ENCODE measurements around the gene ATP6V0A1.
A peak's percentile ranks its signal among the peaks of the same experiment; 100 is the strongest.
"Not testable (repeated sequence)": the region's sequence is repeated elsewhere in the genome, so short reads cannot be mapped to it uniquely, and the experiment has no call there.

Gene ATP6V0A1

DNA sequence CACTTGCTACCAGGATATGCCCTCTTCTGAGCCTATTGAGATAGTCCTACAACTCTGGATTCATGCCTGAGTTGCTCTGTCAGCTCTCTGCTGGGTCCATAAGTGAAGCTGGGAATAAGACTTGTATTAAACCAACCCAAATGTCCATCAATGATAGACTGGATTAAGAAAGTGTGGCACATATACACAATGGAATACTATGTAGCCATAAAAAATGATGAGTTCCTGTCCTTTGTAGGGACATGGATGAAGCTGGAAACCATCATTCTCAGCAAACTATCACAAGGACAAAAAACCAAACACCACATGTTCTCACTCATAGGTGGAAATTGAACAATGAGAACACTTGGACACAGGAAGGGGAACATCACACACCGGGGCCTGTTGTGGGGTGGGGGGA is 19.1 kb downstream of the ATP6V0A1 start:
- not testable (repeated sequence) for DNase-seq

- no peak for DNase-seq
Observed at GRCh38 chr17:42484304-42484703, 25.6 kb downstream of the ATP6V0A1 start.

DNA sequence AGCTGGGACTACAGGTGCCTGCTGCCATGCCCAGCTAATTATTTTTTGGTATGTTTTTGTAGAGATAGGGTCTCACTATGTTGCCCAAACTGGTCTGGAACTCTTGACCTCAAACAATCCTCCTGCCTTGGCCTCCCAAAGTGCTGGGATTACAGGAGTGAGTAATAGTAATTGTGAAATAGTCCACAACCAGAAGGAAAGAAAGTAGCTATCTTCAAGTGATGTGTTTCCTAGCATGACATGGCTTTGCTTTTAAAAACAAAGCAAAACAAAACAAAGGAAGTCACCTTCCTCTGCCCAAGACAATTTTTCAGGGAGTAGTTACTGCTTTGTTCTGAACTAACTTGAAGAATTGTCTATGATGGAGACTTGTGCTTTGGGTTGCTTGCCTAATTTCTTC is 27.0 kb downstream of the ATP6V0A1 start:
- no peak for DNase-seq

GRCh38 chr17:42488032-42488431 is 29.4 kb downstream of the ATP6V0A1 start:
- no peak for DNase-seq

DNA sequence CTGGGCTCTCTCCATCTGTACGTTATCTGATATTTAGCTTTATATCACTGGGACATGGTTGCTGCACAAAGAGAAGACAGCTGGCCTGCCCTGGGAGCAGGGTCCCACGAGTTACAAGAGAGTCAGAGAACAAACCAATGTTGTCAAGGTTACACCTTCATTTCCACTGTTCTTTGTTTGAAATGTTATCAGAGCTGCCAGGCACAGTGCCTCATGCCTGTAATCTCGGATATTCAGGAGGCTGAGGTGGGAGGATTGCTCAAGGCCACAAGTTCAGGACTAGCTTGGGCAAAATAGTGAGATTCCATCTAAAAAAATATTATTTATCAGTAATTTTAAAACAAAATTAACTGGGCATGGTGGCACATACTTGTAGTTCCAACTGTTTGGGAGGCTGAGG is 34.6 kb downstream of the ATP6V0A1 start:
- no peak for DNase-seq

DNA sequence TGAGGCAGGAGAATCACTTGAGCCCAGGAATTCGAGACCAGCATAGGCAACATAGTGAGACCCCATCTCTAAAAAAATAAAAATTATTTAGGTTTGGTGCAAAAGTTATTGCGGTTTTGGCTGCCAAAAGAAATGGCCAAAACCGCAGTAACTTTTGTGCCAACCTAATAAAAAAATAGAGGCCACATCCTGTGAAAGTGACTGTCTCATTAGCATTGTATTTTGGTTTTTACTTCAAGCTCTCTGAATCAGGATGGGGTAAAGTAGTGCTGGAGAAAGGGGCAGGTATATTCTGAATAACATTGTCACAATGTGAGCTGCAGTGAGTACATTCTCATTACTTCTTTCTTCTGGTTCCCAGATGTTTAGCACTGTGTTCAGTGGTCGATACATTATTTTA is 36.0 kb downstream of the ATP6V0A1 start:
- DNase-seq = no peak

- no peak for DNase-seq
Observed at GRCh38 chr17:42498828-42499227, 40.1 kb downstream of the ATP6V0A1 start.

GRCh38 chr17:42502091-42502490 is 43.4 kb downstream of the ATP6V0A1 start:
- DNase-seq = no peak

GRCh38 chr17:42502926-42503325 is 44.2 kb downstream of the ATP6V0A1 start:
- no peak for DNase-seq

DNA sequence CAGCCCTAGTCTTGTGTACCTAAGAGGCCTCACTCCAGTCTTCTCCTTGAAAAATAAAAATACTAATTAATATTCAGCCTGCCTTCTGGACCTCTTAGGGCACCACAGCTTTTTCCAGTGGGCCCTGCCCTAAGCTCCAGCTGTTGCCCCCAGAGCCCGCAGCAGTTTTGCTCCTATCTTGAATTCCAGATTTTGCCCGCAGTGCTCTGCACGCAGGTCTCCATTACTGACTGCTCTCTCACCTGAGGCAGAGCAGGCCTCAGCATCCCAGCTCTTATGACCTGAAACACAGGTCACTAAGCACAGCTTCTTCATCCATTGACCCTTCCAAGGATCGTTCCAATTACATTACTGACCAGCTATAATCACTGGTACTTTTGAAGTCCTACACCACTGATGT is 49.0 kb downstream of the ATP6V0A1 start:
- DNase-seq = no peak

GRCh38 chr17:42508426-42509165 is 49.9 kb downstream of the ATP6V0A1 start:
- DNase-seq = no peak

DNA sequence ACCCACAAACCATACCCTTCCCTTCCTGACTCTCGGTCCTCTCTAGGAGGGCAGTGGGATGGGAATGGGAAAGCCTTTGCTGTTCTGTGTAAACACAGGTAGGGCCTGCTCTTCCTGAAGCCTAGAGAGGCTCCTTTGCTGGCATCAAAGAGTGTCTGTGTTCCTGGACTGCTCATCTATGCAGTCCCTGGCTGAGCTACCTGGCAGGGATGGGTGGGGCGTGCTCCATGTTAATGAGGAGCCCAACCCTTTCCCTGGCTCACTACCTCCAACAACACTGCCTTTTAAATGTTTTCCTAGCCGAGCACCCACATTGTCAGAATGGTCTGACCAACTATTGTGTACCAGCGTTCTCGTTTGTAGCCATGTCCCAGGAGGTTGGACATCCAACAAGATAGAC is 50.7 kb downstream of the ATP6V0A1 start:
- no peak for DNase-seq

- no peak for DNase-seq
Observed at GRCh38 chr17:42509841-42510240, 51.2 kb downstream of the ATP6V0A1 start.

DNA sequence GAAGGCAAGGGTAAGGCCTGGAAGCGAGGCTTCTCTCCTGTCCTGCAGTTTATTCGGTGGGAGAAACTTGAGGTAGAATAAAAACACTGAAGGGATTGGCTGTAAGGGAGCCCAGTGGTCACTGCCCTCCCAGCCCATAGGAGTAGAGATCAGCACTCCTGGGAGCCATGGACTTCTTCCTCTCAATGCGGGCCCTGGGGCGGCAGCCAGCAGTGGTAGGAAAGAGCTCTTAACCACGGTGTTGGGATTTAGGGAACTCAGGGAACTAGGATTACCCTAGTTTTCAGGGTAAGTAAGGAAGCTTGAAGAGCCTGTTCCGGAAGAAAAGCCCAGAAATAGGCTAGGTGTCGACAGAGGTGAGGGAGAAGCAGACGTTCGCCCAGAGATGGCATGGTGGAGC is 53.6 kb downstream of the ATP6V0A1 start:
- no peak for DNase-seq

- no peak for DNase-seq
Observed at GRCh38 chr17:42512733-42513251, 54.1 kb downstream of the ATP6V0A1 start.

DNA sequence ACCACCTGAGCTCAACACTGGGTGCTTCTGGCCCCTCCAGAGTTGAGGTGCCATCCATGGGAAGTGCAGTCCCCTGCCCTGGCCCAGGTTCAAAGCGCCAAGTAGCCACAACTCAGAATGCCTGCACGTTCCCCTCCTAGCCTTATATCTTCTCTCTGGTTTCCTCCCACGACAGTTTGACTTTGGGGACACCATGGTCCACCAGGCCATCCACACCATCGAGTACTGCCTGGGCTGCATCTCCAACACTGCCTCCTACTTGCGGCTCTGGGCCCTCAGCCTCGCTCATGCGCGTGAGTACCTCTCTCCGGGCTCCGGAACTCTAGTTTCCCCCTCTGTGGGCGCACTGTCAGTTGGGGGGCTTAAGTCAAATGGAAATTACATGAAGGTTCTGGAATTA is 55.0 kb downstream of the ATP6V0A1 start:
- DNase-seq = no peak

- no peak for DNase-seq
Observed at GRCh38 chr17:42514279-42514678, 55.6 kb downstream of the ATP6V0A1 start.

DNA sequence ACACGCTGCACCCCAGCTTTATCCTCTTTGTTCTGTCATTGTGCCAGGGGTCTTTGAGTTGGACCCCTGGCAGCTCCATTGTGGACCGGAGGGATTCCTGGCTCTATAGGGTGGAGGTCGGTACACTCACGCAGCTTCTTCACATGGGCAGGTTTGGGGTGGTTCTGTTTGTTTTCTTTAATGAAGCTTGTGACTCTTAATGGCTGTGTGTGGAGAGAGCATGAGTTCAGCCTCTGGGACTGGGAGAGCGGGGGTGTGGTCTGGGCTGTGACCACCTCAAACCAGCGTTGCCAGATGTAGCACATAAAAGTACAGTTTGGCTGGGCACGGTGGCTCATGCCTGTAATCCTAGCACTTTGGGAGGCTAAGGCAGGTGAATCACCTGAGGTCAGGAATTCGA is 56.2 kb downstream of the ATP6V0A1 start:
- DNase-seq = no peak

- peak; percentile 92 for DNase-seq
Observed at GRCh38 chr17:42517516-42517915, 58.8 kb downstream of the ATP6V0A1 start.

DNA sequence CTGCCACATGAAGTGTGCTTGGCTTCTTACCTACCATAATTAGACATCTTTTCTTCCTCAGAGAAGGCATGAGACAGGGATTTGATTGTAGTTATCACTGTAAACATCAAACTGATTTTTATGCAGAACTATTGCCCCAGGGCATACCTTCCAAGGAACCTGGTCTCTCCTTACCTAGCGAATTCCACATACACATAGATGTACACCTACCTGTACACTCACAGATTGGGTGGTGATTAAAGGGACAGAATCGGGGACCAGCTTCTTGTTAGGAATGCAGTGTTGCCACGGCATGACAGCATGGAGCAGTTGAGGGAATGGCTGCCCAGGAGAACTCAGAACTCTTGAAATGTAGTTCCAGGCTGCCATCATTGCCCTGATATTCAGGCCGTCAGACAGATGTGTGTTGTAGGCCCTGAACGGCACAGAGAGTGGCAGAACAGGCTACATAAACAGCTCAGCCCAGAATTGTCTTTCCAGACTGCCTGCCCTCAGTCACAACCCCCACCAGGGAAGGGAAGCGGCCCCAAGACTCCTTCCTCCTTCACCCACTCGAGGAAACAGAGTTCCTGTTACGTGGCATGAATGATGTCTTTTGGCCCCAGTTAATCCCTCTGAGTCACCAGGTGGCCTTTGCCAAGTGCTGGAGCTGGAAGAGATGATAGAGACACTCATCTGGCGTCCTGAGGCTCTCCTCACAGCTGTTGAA is 59.5 kb downstream of the ATP6V0A1 start:
- peak; percentile 95 for DNase-seq

- DNase-seq = no peak
Observed at GRCh38 chr17:42518755-42519545, 60.3 kb downstream of the ATP6V0A1 start.

DNA sequence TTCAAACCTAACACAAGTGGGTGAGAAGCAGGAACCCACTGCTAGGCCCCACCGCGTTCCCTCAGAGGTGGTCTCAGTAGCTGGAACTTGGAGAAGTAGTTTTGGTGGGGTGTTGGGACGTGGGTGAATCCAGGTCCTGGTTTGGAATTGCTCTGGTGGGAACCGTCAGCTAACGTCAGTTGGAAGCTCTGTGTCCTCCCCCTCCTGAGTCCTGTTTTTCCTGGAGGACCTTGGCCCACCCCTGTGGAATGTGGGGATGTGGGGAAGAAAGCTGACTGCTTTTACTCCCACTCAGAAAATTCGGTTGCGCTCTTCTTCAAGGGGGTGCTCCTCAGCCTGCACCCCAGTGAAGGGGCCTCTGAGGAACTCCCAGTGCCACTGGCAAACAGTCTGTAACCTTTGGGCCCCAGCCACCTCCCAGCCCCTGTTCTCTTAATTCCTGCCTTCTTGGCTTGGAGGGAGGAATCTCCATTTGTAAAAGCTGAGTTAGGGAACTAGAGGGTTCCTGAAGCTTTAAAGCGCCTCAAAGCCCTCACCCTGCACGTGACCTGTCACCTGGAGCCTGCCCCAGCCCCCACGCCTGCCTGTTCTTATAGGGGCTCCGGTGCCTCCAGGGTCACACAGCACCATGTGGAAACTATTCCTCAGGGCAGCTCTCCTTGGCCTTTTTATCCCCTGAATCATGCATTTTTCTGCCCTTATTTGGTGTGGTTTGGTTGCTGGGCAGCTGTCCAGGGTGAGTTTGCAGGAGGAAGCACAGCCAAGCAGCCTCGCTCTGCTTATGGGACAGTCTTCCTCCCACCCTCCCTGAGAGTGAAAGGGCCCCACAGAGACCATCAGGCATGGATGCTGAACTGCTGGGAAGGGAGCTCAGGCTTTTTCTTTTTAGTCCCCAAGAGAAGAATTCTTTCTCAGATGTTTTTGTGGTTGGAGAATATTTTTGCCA is 61.1 kb downstream of the ATP6V0A1 start:
- DNase-seq = peak; percentile 71
